Stimulated activated CD4-positive, alpha-beta T cell treated with anti-CD3 and anti-CD28 coated beads, Interleukin-4, amount 100 ng/mL, for 4 hours (primary cell): ENCODE measurements around the gene MFSD8.
A peak's percentile ranks its signal among the peaks of the same experiment; 100 is the strongest.
"Not testable (repeated sequence)": the region's sequence is repeated elsewhere in the genome, so short reads cannot be mapped to it uniquely, and the experiment has no call there.

Experiments used
- DNase-seq, 2 experiments: peaks; one replicate each; pipeline ENCODE4 v3.0.0-alpha.2; 2020

Gene MFSD8

DNA sequence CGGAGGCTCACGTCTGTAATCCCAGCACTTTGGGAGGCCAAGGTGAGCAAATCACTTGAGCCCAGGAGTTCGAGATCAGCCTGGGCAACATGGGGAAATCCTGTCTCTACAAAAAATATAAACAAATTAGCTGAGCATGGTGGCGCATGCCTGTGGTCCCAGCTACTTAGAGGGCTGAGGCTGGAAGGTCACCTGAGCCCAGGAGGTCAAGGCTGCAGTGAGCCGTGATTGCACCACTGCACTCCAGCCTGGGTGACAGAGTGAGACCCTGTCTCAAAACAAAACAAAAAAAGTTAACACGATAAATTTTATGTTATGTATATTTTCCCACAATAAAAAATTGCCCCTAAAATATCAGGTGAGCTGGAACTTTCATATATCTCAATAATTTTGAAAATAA is 33.1 kb downstream of the MFSD8 start:
- DNase-seq, result not testable (repeated sequence)

DNA sequence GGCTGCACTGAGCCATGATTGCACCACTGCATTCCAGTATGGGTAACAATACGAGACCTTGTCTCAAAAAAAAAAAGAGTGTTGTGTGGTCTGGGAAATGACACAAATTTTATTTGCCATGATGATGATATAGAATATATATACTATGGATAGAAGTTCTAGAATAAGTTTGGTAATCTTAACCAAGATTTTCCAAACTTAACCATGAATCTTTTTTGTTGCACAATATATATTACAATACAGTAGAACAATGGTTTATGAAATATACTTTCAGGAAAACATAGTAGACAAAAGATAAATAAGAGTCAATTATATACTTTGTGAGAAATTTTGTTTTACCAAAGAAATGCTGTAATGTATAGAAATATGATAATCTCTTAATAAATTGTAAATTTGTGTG is 34.8 kb downstream of the MFSD8 start:
- no peak for DNase-seq

DNA sequence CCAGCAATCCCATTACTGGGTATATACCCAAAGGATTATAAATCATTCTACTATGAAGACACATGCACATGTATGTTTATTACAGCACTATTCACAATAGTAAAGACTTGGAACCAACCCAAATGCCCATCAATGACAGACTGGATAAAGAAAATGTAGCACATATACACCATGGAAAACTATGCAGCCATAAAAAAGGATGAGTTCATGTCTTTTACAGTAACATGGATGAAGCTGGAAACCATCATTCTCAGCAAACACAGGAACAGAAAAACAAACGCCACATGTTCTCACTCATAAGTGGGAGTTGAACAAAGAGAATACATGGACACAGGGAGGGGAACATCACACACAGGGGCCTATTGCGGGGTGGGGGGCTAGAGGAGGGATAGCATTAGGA is 39.3 kb downstream of the MFSD8 start:
- DNase-seq, result not testable (repeated sequence)

DNA sequence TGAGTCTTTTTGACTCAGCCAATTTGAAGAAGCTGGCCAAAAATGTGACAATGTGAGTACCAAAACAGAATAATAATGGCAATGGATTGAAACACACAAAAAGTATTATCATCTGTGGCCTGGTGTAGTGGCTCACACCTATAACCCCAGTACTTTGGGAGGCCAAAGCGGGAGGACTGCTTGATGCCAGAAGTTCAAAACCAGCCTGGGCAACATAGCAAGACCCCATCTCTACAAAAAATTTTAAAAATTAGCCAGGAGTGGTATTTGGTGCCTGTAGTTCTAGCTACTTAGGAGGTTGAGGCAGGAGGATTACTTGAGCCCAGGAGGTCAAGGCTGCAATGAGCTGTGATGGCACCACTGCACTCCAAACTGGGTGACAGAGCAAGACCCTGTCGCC is 42.7 kb downstream of the MFSD8 start:
- no peak for DNase-seq

DNA sequence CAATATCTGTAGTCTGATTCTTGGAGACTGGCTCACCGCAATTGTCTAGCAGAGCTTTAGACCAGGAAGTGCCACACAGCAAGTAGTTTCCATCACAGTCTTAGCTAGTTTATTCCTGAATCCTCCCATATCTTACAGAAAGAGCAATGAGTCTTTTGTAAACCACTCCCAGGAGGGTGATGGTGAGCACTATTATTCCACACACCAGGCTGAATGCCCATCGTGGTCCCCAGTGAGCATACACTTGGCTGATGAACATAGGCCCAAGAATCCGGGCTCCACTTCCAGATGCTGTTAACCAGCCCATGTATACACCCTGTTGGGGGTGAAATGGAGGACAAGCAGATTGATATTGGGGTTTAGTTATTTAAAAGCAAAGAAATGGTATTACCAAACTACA is 44.5 kb downstream of the MFSD8 start:
- no peak for DNase-seq

DNA sequence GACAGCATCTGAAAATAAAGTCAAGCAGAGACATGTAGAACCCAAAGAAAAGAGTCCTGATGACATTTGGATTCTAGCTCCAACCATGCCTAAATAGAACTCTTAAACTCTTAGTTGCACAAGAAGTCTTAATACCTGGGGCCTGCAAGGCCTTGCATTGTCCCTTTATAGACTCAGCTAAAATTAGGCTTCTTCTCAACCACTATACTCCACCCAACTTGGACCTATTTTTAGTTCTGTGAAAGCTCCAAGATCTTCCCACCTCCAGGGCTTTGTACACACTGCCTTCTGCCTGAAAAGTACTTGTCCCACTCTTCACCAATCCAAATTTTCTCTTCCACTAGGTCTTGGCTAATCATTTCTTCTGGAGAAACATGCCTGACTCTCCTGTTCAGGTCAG is 47.8 kb downstream of the MFSD8 start:
- no peak for DNase-seq

DNA sequence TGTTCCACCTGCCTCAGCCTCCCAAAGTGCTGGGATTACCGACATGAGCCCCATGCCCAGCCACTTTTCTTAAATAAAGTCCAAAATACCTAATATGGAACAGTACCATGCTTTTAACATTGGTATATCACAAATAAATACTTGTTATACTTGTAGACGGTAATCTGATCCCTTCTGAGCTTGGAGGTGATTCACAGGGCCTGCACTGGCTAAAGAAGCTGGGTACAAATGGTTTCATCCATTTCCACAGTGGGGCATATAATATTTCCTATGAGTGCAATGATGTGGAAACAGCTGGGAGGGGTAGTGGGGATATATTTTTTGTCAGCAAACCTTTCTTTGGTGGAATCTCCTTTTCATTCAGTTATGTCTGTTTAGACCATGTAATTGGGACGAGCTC is 48.5 kb downstream of the MFSD8 start:
- no peak for DNase-seq

DNA sequence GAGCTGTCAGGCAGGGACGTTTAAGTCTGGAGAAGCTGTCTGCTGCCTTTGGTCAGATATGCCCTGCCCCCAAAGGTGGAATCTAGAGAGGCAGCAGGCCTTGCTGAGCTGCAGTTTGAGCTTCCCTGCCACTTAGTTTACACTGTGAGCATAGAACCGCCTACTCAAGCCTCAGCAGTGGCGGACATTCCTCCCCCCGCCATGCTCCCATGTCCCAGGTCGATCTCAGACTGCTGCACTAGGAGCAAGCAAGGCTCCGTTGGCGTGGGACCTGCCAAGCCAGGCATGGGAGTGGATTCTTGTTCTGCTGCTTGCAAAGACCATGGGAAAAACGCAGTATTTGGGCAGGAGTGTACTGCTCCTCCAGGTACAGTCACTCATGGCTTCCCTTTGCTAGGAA is 59.9 kb downstream of the MFSD8 start:
- DNase-seq, result no peak

DNA sequence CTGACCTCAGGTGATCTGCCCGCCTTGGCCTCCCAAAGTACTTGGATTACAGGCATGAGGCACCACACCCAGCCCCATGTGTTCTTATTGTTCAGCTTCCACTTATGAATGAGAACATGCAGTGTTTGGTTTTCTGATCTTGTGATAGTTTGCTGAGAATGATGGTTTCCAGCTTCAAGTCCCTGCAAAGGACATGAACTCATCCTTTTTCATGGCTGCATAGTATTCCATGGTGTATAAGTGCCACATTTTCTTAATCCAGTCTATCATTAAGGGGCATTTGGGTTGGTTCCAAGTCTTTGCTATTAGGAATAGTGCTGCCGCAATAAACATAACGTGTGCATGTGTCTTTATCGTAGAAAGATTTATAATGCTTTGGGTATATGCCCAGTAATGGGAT is 65.3 kb downstream of the MFSD8 start:
- not testable (repeated sequence) for DNase-seq

DNA sequence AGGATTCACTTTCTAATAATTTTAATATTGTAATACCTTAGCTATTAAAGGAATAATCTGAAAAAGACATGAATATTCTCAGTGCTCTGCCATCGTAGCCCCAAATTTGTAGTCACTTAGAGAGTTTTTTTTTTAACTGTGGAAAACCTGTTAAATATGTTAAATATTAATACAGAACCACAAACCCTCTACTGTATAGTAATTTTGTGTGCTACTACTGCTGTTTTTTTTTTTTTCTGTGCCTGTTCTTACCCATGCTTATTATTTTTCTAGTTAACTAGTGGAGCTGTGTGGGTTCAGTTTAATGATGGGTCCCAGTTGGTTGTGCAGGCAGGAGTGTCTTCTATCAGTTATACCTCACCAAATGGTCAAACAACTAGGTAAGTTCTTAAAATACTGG is 68.4 kb downstream of the MFSD8 start:
- no peak for DNase-seq

DNA sequence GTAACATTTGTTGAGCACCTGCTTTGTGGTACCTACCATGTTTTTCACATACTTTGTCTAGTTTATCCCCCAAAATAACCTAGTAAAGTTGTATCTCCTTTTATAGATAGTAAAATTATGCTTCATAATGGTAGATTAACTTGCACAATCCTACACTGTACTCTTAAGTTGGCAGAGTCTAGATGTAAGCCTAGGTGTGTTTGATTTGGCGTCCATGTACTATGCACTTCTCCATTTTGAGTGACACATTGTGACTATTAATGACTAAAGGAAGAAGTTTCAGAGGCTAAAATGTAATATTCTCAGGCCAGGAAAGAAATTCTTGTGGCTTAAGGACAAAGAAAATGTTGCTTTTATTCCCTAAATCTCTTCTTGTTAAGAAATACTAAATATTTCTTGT is 68.9 kb downstream of the MFSD8 start:
- DNase-seq, result no peak

DNA sequence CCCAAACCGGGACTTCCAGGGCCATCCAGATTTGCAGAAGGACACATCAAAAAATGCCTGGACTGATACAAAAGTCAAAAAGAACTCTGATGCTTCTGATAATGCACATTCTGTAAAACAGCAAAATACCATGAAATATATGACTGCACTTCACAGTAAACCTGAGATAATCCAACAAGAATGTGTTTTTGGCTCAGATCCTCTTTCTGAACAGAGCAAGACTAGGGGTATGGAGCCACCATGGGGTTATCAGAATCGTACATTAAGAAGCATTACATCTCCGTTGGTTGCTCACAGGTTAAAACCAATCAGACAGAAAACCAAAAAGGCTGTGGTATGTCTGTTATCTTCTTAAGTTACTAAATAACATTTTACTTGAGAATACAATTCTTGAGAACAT is 75.1 kb downstream of the MFSD8 start:
- no peak for DNase-seq

DNA sequence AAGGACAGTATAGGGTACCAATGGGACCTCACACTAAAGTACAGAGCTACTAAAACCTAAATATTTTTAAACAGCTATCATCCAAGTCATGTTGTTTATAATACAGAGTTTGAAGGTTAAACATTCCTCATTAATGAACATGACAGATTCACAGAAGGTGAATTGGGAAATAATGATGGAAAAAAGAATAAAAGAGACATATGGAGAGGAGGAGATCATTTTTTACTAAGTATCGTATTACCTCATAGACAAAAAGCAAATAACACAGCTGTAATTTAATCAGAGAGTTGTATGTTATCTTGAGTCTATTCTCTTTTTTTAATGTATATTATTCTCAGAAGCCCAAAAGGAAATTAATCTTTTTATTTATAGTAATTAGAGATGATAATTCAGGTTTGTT is 76.4 kb downstream of the MFSD8 start:
- DNase-seq, result no peak

DNA sequence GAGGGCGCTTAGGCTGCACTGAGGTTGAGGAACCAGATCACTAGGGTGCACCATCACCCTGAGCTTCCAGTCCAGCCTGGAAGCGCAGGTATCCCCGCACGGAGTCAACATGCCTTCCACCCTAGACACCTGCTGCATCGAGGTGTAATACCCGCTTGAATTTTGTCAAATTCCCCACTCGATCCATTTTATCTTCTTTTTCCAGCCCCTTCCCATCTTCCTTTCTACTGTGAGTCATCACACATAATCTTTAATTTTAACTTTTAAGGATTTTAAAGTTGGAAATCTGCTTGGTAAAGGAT is 83.5 kb downstream of the MFSD8 start:
- no peak for DNase-seq

DNA sequence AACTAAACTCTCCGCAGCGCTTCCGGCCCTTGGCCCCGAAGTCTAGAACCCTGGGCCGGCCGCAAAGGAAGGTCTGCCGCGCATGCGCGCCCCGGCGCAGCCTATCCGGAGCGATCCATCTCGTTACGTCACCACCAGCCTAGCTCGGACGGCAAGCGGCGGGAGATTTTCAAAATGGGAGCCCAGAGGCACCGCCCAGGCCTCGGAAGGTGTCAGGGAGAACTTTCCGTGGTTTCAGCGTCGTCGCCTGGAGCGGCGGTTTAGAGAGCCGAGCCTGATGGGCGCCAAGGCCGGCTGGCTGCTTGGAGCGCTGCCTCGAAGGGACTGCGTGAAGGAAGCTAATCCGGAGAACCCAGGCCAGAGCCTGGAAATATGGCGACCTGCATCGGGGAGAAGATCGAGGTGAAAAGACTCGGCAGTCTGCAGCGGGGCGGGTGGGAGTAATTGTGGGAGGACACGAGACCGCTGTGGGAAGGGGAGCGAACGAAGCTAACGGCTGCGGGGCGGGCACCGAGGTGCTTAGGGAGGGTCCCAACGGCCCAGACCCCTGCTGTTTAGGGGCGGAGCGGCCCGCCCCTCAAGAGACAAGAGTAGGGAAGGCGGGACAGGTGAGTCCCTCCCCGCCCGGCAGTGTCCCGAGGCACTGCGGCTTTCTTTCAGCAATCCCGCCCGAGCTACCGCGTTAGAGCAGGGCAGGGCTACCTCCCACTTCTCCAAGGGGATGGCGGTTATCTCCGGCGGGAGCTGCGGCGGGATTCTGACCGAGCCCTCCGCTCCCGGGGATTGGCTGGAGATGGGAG is 84.0 kb downstream of the MFSD8 start, which contains the start of gene PLK4:
Gene PLK4, plus strand, starts transcription at position 131 of the 800 bp plus-strand sequence. Its CDS starts 242 bp downstream, at position 373.
- DNase-seq, result peak; percentile 92 to 93

DNA sequence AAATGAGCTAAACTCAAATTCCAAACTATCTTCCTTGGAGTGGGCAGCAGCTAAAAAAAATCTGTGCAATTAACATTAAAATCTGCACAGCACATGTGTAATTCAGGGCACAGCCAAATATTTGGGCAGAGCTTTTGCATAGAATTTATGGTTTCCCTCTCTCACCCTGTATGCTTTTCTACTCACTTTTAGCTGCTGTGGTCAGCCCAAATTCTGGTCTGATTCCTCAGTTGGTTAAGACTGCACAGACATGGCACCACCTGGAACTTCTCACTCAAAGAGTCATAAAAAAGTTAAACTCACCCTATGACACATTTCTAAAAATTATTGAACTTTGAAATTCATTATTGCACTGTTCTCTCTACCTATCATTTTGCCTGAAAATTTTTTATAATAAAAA is 89.2 kb downstream of the MFSD8 start:
- no peak for DNase-seq

DNA sequence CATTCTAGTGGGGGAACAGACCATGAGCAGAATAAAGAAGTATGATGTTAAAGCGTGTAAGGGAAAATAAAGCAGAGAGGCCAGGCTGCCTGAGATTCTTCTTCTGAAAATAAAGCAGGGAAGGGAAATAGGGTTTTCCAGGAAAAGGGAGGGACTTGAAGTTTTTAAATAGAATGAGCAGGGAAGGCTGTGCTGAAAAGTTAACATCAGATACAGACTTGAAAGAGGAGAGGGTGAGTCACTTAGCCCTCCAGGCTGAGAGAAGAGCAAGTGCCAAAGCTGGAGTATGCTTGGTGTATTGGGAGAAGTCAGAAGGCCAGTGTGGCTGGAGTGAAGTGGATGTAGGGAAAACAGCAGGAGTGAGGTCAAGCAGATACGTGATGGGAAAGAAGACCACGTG is 94.3 kb downstream of the MFSD8 start:
- no peak for DNase-seq

DNA sequence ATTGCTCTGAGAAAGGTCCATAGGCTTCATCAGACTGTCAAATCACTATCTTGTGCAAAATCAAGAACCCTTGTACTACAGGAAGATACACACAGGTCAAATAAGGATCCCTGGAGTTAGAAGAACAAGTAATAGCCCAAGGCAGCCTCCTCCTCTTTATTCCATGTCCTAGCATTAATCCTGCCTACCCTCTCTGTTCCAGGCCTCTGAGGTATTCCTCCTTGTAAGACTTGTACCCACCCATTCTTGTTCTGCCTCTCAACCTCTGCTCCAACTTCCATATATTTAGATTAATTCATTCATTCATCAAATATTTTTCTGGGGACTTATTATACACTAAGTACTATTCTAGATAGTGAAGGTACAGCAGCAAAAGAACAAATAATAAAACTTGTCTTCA is 94.7 kb downstream of the MFSD8 start:
- DNase-seq, result no peak

DNA sequence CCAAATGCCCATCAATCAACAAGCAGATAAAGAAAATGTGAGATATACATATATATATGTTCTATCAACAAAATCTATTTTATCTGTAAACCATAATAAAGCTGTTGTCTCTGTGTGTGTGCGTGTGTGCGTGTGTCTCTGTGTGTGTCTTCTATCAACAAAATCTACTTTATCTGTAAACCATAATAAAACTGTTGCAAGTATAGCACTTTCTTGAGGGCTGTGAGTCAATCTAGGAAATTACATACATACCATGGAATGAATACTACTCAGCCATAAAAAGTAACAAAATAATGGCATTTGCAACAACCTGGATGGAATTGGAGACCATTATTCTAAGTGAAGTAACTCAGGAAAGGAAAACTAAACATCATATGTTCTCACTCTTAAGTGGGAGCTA is 96.8 kb downstream of the MFSD8 start:
- DNase-seq, result no peak
